Esophagus squamous epithelium (tissue), 5 donors: Measurements from ENCODE around the gene GRHL1. TPM values are rescaled to one million over a fixed set of nuclear protein-coding genes. Genes with fewer than 3 reads are reported as not detected.

Experiments used
- DNase-seq: peaks from one replicate; lab custom pipeline; 2025; lab: John Stamatoyannopoulos, UW
- H3K27ac ChIP-seq, 4 donors: fragments of 200-600 bp; sonication (generic); one replicate each; pipeline ENCODE4 v1.5.1; 2016 to 2019; ENCODE audit warnings: mild to moderate bottlenecking in 1 of 4
- H3K27me3 ChIP-seq, 4 donors: fragments of 200-600 bp; sonication (generic); 1 replicate in 3 of 4; 2 replicates in 1 of 4; pipeline versions ENCODE4 v1.5.1 to v1.6.0; 2017 to 2021; ENCODE audit warnings: antibody characterized with exemption in 1 of 4
- H3K36me3 ChIP-seq, 3 donors: fragments of 200-600 bp; sonication (generic); one replicate each; pipeline ENCODE4 v1.5.1; 2016 to 2019
- H3K4me1 ChIP-seq, 3 donors: fragments of 200-600 bp; sonication (generic); one replicate each; pipeline ENCODE4 v1.5.1; 2017 to 2019
- H3K4me3 ChIP-seq, 4 donors: fragments of 200-600 bp; sonication (generic); 1 replicate in 3 of 4; 2 replicates in 1 of 4; pipeline ENCODE4 v1.5.1; 2016 to 2019; ENCODE audit warnings: mild to moderate bottlenecking in 2 of 4, moderate library complexity in 1 of 4
- H3K9me3 ChIP-seq, 3 donors: fragments of 200-600 bp; sonication (generic); one replicate each; pipeline ENCODE4 v1.5.1; 2016 to 2019
- CTCF ChIP-seq, 6 experiments: fragments of 450-650 bp in 4 of 6; fragments of 200-600 bp in 2 of 6; sonication (generic) in 2 of 6; IDR thresholded peaks; one replicate each; pipeline ENCODE4 v1.5.1; 2016 to 2019; ENCODE audit warnings: antibody characterized with exemption in 6 of 6, mild to moderate bottlenecking in 4 of 6, moderate library complexity in 4 of 6
- POLR2A ChIP-seq, 4 donors: fragments of 450-650 bp; IDR thresholded peaks; one replicate each; pipeline ENCODE4 v1.6.1; 2017; ENCODE audit warnings: antibody characterized with exemption in 4 of 4, mild to moderate bottlenecking in 4 of 4, moderate library complexity in 3 of 4
- WGBS, 2 donors: methylation state at CpG; one replicate each; pipeline ENCODE4 v1.1.5; 2018; 5-methylcytosine and 5-hydroxymethylcytosine counted together
- intact Hi-C: fragments of 100-400 bp; cut with DNase I; formaldehyde crosslinking; loops from one replicate; pipeline ENCODE4 v1.15.0; 2022
- total RNA-seq, 4 donors: library from RNA; depleted of rRNA; stranded (reverse); fragments of >200 nt; gene quantifications; one replicate each; pipeline ENCODE4 v1.1.0, GENCODE V29; 2016
- donor health status: DM: yes; HTN: yes; CAD: no.

GRHL1 gene
- total RNA-seq, 4 donors from 2014 or later, result 76.3 to 192 (median 115) TPM

GRCh38 chr2:9937258-9937657, 14.2 kb upstream of the GRHL1 start:
- H3K27ac ChIP-seq, result no peak overlapping the region
- no peaks in the 10 kb centered on the region for H3K27me3 ChIP-seq
- TF ChIP-seq POLR2A (IDR thresholded peaks at IDR 0.05), result no peak
- TF ChIP-seq CTCF (IDR thresholded peaks at IDR 0.05), result no peak
- intact Hi-C loops, result no loop called here
- H3K4me3 ChIP-seq, result no peak overlapping the region
- H3K36me3 ChIP-seq, result peaks cover 0 to 31% (median 7%) of the 10 kb centered on the region in 3 donors
- H3K4me1 ChIP-seq, result peaks cover 0 to 32% (median 7%) of the 10 kb centered on the region in 3 donors
- no peak for DNase-seq
- no peaks in the 10 kb centered on the region for H3K9me3 ChIP-seq
- WGBS, 2 donors, result 80 to 91% methylated on average over 4 of the region's 4 CpGs

- no peak overlapping the region for H3K27ac ChIP-seq
- no peak for DNase-seq
- H3K36me3 ChIP-seq, result peaks cover 0 to 24% (median 2%) of the 10 kb centered on the region in 3 donors
- H3K27me3 ChIP-seq, result no peaks in the 10 kb centered on the region
- WGBS, 2 donors, result 54 to 69% methylated on average over 2 to 4 of the region's 9 CpGs
- no peak overlapping the region for H3K4me3 ChIP-seq
- H3K9me3 ChIP-seq, result no peaks in the 10 kb centered on the region
- intact Hi-C loops, result no loop called here
- TF ChIP-seq POLR2A (IDR thresholded peaks at IDR 0.05) (no peak), CTCF (IDR thresholded peaks at IDR 0.05) (no peak)
- peaks cover 0 to 38% (median 7%) of the 10 kb centered on the region in 3 donors for H3K4me1 ChIP-seq
Measured at GRCh38 chr2:9937968-9938367, 13.5 kb upstream of the GRHL1 start.

GRCh38 chr2:9939587-9940485, 11.7 kb upstream of the GRHL1 start:
- TF ChIP-seq CTCF (IDR thresholded peaks at IDR 0.05) (no peak), POLR2A (IDR thresholded peaks at IDR 0.05) (no peak)
- H3K27me3 ChIP-seq, result peaks cover 0 to 4% (median 0%) of the 10 kb centered on the region in 4 donors
- intact Hi-C loops, result no loop called here
- peaks cover 0 to 53% (median 7%) of the 10 kb centered on the region in 3 donors for H3K4me1 ChIP-seq
- no peak for DNase-seq
- H3K4me3 ChIP-seq, result no peak overlapping the region
- H3K9me3 ChIP-seq, result no peaks in the 10 kb centered on the region
- H3K36me3 ChIP-seq, result peaks cover 0 to 5% (median 0%) of the 10 kb centered on the region in 3 donors
- H3K27ac ChIP-seq, result peak overlapping the region; percentile 75 to 86 (median 81)
- 42 to 44% methylated on average over 5 to 9 of the region's 9 CpGs for WGBS, 2 donors

- no peaks in the 10 kb centered on the region for H3K36me3 ChIP-seq
- TF ChIP-seq CTCF (IDR thresholded peaks at IDR 0.05) (no peak), POLR2A (IDR thresholded peaks at IDR 0.05) (no peak)
- WGBS, 2 donors, result 48 to 53% methylated on average over 13 of the region's 13 CpGs
- H3K9me3 ChIP-seq, result no peaks in the 10 kb centered on the region
- H3K27me3 ChIP-seq, result peaks cover 0 to 9% (median 0%) of the 10 kb centered on the region in 4 donors
- H3K4me1 ChIP-seq, result peaks cover 0 to 56% (median 7%) of the 10 kb centered on the region in 3 donors
- intact Hi-C loops, result no loop called here
- H3K27ac ChIP-seq, result peak overlapping the region; percentile 75 to 86 (median 81)
- no peak overlapping the region for H3K4me3 ChIP-seq
- DNase-seq, result no peak
Measured at GRCh38 chr2:9941196-9941995, 10.1 kb upstream of the GRHL1 start.
